Breast epithelium (tissue), 4 donors: Measurements from ENCODE around the gene TBC1D7. TPM values are rescaled to one million over a fixed set of nuclear protein-coding genes. Genes with fewer than 3 reads are reported as not detected.

Experiments
- DNase-seq, 2 donors: peaks; one replicate each; pipeline ENCODE4 v3.0.0-alpha.2; 2019; ENCODE audit warnings: low spot score in 2 of 2
- H3K27ac ChIP-seq, 2 donors: fragments of 200-600 bp; sonication (generic) in 1 of 2; one replicate each; pipeline ENCODE4 v1.5.1; 2016 to 2019; ENCODE audit warnings: mild to moderate bottlenecking in 1 of 2
- H3K27me3 ChIP-seq, 2 donors: fragments of 200-600 bp; sonication (generic) in 1 of 2; one replicate each; pipeline versions ENCODE4 v1.5.1 to v1.6.0; 2017 to 2019; ENCODE audit warnings: control low read depth in 1 of 2, mild to moderate bottlenecking in 1 of 2
- H3K36me3 ChIP-seq: fragments of 200-600 bp; one replicate; pipeline ENCODE4 v1.5.1; 2019
- H3K4me1 ChIP-seq, 2 donors: fragments of 200-600 bp; sonication (generic); one replicate each; pipeline ENCODE4 v1.5.1; 2016 to 2019; ENCODE audit warnings: control low read depth in 1 of 2
- H3K4me3 ChIP-seq, 3 donors: fragments of 200-600 bp; sonication (generic); 1 replicate in 2 of 3; 2 replicates in 1 of 3; pipeline ENCODE4 v1.5.1; 2016 to 2019; ENCODE audit warnings: mild to moderate bottlenecking in 3 of 3, moderate library complexity in 2 of 3
- H3K9me3 ChIP-seq, 2 donors: fragments of 200-600 bp; sonication (generic) in 1 of 2; one replicate each; pipeline ENCODE4 v1.5.1; 2016 to 2019; ENCODE audit warnings: control low read depth in 1 of 2
- CTCF ChIP-seq, 3 donors: fragments of 450-650 bp; IDR thresholded peaks; one replicate each; pipeline ENCODE4 v1.5.1; 2016 to 2017; ENCODE audit warnings: antibody characterized with exemption in 3 of 3, mild to moderate bottlenecking in 3 of 3, moderate library complexity in 3 of 3
- POLR2A ChIP-seq: fragments of 450-650 bp; IDR thresholded peaks from one replicate; pipeline ENCODE4 v1.6.1; 2016; ENCODE audit warnings: antibody characterized with exemption, mild to moderate bottlenecking, moderate library complexity
- POLR2AphosphoS5 ChIP-seq, 3 donors: sonication (generic); formaldehyde crosslinking; IDR thresholded peaks; one replicate each; pipeline ENCODE4 v1.6.1; 2017; ENCODE audit warnings: antibody characterized with exemption in 3 of 3
- intact Hi-C: fragments of 100-400 bp; cut with DNase I; formaldehyde crosslinking; loops from one replicate; pipeline ENCODE4 v1.15.1; 2023; ENCODE audit warnings: low total_unique reads
- total RNA-seq, 3 donors: library from RNA; depleted of rRNA; stranded (reverse); fragments of >200 nt; gene quantifications; one replicate each; pipeline ENCODE4 v1.1.0, GENCODE V29; 2016

The TBC1D7 gene
- total RNA-seq, 3 donors from 2014 or later, result 8.6 to 10.6 (median 9.8) TPM

GRCh38 chr6:13278164-13278563, 50.2 kb downstream of the TBC1D7 start:
- H3K27ac ChIP-seq, result no peak overlapping the region
- no peaks in the 10 kb centered on the region for H3K27me3 ChIP-seq
- no peaks in the 10 kb centered on the region for H3K36me3 ChIP-seq
- TF ChIP-seq POLR2A, result no peak
- TF ChIP-seq CTCF (IDR thresholded peaks at IDR 0.05), result no peak
- TF ChIP-seq POLR2AphosphoS5 (IDR thresholded peaks at IDR 0.05), result no peak
- no peaks in the 10 kb centered on the region for H3K9me3 ChIP-seq
- no peak for DNase-seq
- no peak overlapping the region for H3K4me3 ChIP-seq
- intact Hi-C loops, result no loop called here
- no peaks in the 10 kb centered on the region for H3K4me1 ChIP-seq

GRCh38 chr6:13277231-13277630, 51.1 kb downstream of the TBC1D7 start:
- no peak overlapping the region for H3K4me3 ChIP-seq
- no peaks in the 10 kb centered on the region for H3K36me3 ChIP-seq
- H3K9me3 ChIP-seq, result no peaks in the 10 kb centered on the region
- no peak for DNase-seq
- no peaks in the 10 kb centered on the region for H3K27me3 ChIP-seq
- no peak overlapping the region for H3K27ac ChIP-seq
- TF ChIP-seq CTCF (IDR thresholded peaks at IDR 0.05), result no peak
- TF ChIP-seq POLR2AphosphoS5 (IDR thresholded peaks at IDR 0.05), result no peak
- TF ChIP-seq POLR2A, result no peak
- intact Hi-C loops, result no loop called here
- H3K4me1 ChIP-seq, result no peaks in the 10 kb centered on the region

GRCh38 chr6:13275435-13275989, 52.8 kb downstream of the TBC1D7 start:
- no peak for DNase-seq
- Histone ChIP-seq H3K4me3 (no peak overlapping the region), H3K9me3 (no peaks in the 10 kb centered on the region), H3K36me3 (no peaks in the 10 kb centered on the region), H3K27ac (no peak overlapping the region), H3K4me1 (no peaks in the 10 kb centered on the region), H3K27me3 (no peaks in the 10 kb centered on the region)
- intact Hi-C loops, result no loop called here
- TF ChIP-seq CTCF (IDR thresholded peaks at IDR 0.05) (no peak), POLR2AphosphoS5 (IDR thresholded peaks at IDR 0.05) (no peak), POLR2A (no peak)

GRCh38 chr6:13274707-13275434, 53.5 kb downstream of the TBC1D7 start:
- no peak for TF ChIP-seq POLR2A
- no peak for TF ChIP-seq POLR2AphosphoS5 (IDR thresholded peaks at IDR 0.05)
- no peak for TF ChIP-seq CTCF (IDR thresholded peaks at IDR 0.05)
- Histone ChIP-seq H3K36me3 (no peaks in the 10 kb centered on the region), H3K27ac (no peak overlapping the region), H3K4me3 (no peak overlapping the region), H3K9me3 (no peaks in the 10 kb centered on the region), H3K27me3 (no peaks in the 10 kb centered on the region), H3K4me1 (no peaks in the 10 kb centered on the region)
- intact Hi-C loops, result no loop called here
- DNase-seq, result no peak

GRCh38 chr6:13273931-13274706, 54.2 kb downstream of the TBC1D7 start:
- no peak overlapping the region for H3K4me3 ChIP-seq
- H3K27ac ChIP-seq, result no peak overlapping the region
- DNase-seq, result no peak

More at GRCh38 chr6:13273931-13274706, 54.2 kb downstream of the TBC1D7 start:
- intact Hi-C loops, result no loop called here
- no peaks in the 10 kb centered on the region for H3K4me1 ChIP-seq
- TF ChIP-seq CTCF (IDR thresholded peaks at IDR 0.05) (no peak), POLR2A (no peak), POLR2AphosphoS5 (IDR thresholded peaks at IDR 0.05) (no peak)
- no peaks in the 10 kb centered on the region for H3K9me3 ChIP-seq
- no peaks in the 10 kb centered on the region for H3K27me3 ChIP-seq
- H3K36me3 ChIP-seq, result no peaks in the 10 kb centered on the region
